Loucy (cell line): ENCODE data around the gene LIMK2.
"Not testable (repeated sequence)": the region's sequence is repeated elsewhere in the genome, so short reads cannot be mapped to it uniquely, and the experiment has no call there.

Experiments used
- H2AFZ ChIP-seq: fragments of 200-600 bp; sonication (generic); 2 replicates; pipeline ENCODE4 v1.6.0; 2016; ENCODE audit warnings: antibody characterized with exemption, mild to moderate bottlenecking, low read length, moderate library complexity
- H3F3A ChIP-seq: fragments of 200-600 bp; 2 replicates; pipeline ENCODE4 v1.6.0; 2016; ENCODE audit warnings: antibody characterized with exemption, low read depth, mild to moderate bottlenecking
- H3K27me3 ChIP-seq: fragments of 200-600 bp; sonication (generic); 2 replicates; pipeline ENCODE4 v1.6.1; 2014; ENCODE audit warnings: low read length, mild to moderate bottlenecking; ENCODE audit not compliant: insufficient read depth, poor library complexity, severe bottlenecking
- H3K36me3 ChIP-seq: fragments of 200-600 bp; sonication (generic); 2 replicates; pipeline ENCODE4 v1.6.1; 2016; ENCODE audit warnings: low read length; ENCODE audit not compliant: insufficient read depth
- H3K4me1 ChIP-seq: fragments of 200-600 bp; sonication (generic); 2 replicates; pipeline ENCODE4 v1.5.1; 2014; ENCODE audit warnings: low read length, mild to moderate bottlenecking; ENCODE audit not compliant: insufficient read depth, poor library complexity, severe bottlenecking
- H3K4me2 ChIP-seq: fragments of 200-600 bp; sonication (generic); 2 replicates; pipeline ENCODE4 v1.6.0; 2014; ENCODE audit warnings: antibody characterized with exemption, low read length, low read depth, mild to moderate bottlenecking; ENCODE audit not compliant: poor library complexity, severe bottlenecking
- H3K4me3 ChIP-seq: fragments of 200-600 bp; sonication (generic); 2 replicates; pipeline ENCODE4 v1.5.1; 2014; ENCODE audit warnings: low read length, mild to moderate bottlenecking, mixed read lengths; ENCODE audit not compliant: poor library complexity, severe bottlenecking
- H3K79me2 ChIP-seq: fragments of 200-600 bp; sonication (generic); 2 replicates; pipeline ENCODE4 v1.6.1; 2014; ENCODE audit warnings: low read length; ENCODE audit not compliant: insufficient read depth
- H3K9ac ChIP-seq: fragments of 200-600 bp; sonication (generic); 2 replicates; pipeline ENCODE4 v1.6.0; 2014; ENCODE audit warnings: mild to moderate bottlenecking, low read depth, low read length, moderate library complexity; ENCODE audit not compliant: poor library complexity, severe bottlenecking
- H3K9me2 ChIP-seq: fragments of 200-600 bp; sonication (generic); replicated peaks from 2 replicates; pipeline ENCODE4 v1.6.1; 2016; ENCODE audit warnings: low read depth, low read length, mixed read lengths
- H3K9me3 ChIP-seq: fragments of 200-600 bp; sonication (generic); 2 replicates; pipeline ENCODE4 v1.6.1; 2014; ENCODE audit warnings: mild to moderate bottlenecking, antibody characterized with exemption, low read length, low read depth; ENCODE audit not compliant: insufficient read depth
- H4K20me1 ChIP-seq: fragments of 200-600 bp; sonication (generic); 2 replicates; pipeline ENCODE4 v1.6.0; 2014; ENCODE audit warnings: antibody characterized with exemption, low read length, mild to moderate bottlenecking; ENCODE audit not compliant: insufficient read depth, poor library complexity, severe bottlenecking
- CTCF ChIP-seq: fragments of 200-600 bp; sonication (generic); conservative IDR thresholded peaks from 2 replicates; pipeline ENCODE4 v1.5.1; 2014; ENCODE audit warnings: mild to moderate bottlenecking, antibody characterized with exemption, low read length
- EZH2phosphoT487 ChIP-seq: fragments of 200-600 bp; IDR thresholded peaks from 2 replicates; pipeline ENCODE4 v1.6.1; 2018; ENCODE audit warnings: antibody characterized with exemption, mild to moderate bottlenecking, moderate library complexity, borderline replicate concordance

LIMK2 gene

GRCh38 chr22:31211862-31212730, at the start of gene LIMK2:
LIMK2 (plus strand) TSS chr22:31212298; CDS start chr22:31212409, 111 bp downstream.
- Histone ChIP-seq H3K9me3 (no peaks in the 10 kb centered on the region), H2AFZ (peak within 1 kb of the TSS; percentile 97), H3K4me3 (peak within 1 kb of the TSS; percentile 93), H3F3A (no peaks in the 10 kb centered on the region), H4K20me1 (peaks cover 9% of the 10 kb centered on the region), H3K9me2 (no peaks in the 10 kb centered on the region), H3K4me1 (peaks cover 37% of the 10 kb centered on the region), H3K9ac (peak within 1 kb of the TSS; percentile 95), H3K36me3 (no peaks in the 10 kb centered on the region), H3K79me2 (peaks cover 46% of the 10 kb centered on the region), H3K27me3 (no peaks in the 10 kb centered on the region), H3K4me2 (peak within 1 kb of the TSS; percentile 93)
- TF ChIP-seq CTCF (peak; percentile 86), EZH2phosphoT487 (no peak)

DNA sequence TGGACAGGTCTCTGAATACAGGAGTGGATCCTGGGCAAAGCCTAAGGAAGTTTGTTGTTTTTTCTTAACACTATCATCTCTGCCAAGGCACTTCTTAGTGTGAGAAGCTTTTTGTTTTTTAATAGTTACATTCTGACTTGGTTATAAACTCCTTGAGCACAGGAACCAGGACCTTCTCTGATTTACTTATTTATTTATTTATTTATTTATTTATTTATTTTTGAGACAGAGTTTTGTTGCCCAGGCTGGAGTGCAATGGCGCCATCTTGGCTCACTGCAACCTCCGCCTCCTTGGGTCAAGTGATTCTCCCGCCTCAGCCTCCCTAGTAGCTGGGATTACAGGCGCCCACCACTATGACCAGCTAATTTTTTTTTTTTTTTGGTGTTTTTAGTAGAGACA, 41.1 kb upstream of the LIMK2 start:
- Histone ChIP-seq H3K9me3 (no peaks in the 10 kb centered on the region), H2AFZ (no peak overlapping the region), H3K4me1 (peaks cover 5% of the 10 kb centered on the region), H3K9me2 (no peaks in the 10 kb centered on the region), H4K20me1 (no peaks in the 10 kb centered on the region), H3K27me3 (no peaks in the 10 kb centered on the region), H3K36me3 (no peaks in the 10 kb centered on the region), H3F3A (no peaks in the 10 kb centered on the region), H3K9ac (no peak overlapping the region), H3K79me2 (peaks cover 10% of the 10 kb centered on the region; the same call in 1 of the 2 replicates), H3K4me3 (no peak overlapping the region), H3K4me2 (no peak overlapping the region)
- TF ChIP-seq CTCF: no peak
- no peak for TF ChIP-seq EZH2phosphoT487

DNA sequence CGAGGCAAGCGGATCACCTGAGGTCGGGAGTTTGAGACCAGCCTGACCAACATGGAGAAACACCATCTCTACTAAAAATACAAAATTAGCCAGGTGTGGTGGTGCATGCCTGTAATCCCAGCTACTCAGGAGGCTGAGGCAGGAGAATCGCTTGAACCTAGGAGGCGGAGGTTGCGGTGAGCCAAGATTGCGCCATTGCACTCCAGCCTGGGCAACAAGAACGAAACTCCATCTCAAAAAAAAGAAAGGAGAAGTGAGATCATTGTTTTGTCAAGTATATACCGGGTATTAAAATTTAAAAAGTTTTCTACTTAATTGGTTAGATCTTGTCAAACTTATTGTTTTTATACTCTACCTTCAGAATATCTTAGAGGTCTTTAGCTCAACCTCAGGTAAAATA, 40.4 kb upstream of the LIMK2 start:
- H3F3A ChIP-seq, H3K4me2 ChIP-seq, H3K9ac ChIP-seq, H4K20me1 ChIP-seq, H3K9me3 ChIP-seq, H3K4me1 ChIP-seq, H2AFZ ChIP-seq, H3K27me3 ChIP-seq, H3K36me3 ChIP-seq, H3K9me2 ChIP-seq, H3K4me3 ChIP-seq: not testable (repeated sequence)
- H3K79me2 ChIP-seq: peaks cover 10% of the 10 kb centered on the region; the same call in 1 of the 2 replicates
